WTC11 (cell line): ENCODE results near the gene FAM234A.

Source experiments
- ATF1 ChIP-seq: sonication (generic); formaldehyde crosslinking; IDR thresholded peaks from 2 replicates; pipeline ENCODE4 v1.8.1; 2023; ENCODE audit warnings: mild to moderate bottlenecking, moderate library complexity, missing genetic modification reagents
- CTCF ChIP-seq: fragments of 200-600 bp; IDR thresholded peaks from 2 replicates; pipeline ENCODE4 v1.8.0; 2022; ENCODE audit warnings: antibody characterized with exemption
- ELF4 ChIP-seq: sonication (generic); formaldehyde crosslinking; IDR thresholded peaks from 2 replicates; pipeline ENCODE4 v1.8.1; 2022; ENCODE audit warnings: low read depth, mild to moderate bottlenecking, moderate library complexity, missing genetic modification reagents
- NR2C2 ChIP-seq: sonication (generic); formaldehyde crosslinking; IDR thresholded peaks from 2 replicates; pipeline ENCODE4 v1.8.0; 2022; ENCODE audit warnings: mild to moderate bottlenecking, missing genetic modification reagents
- NR3C1 ChIP-seq: sonication (generic); formaldehyde crosslinking; conservative IDR thresholded peaks from 2 replicates; pipeline ENCODE4 v1.8.1; 2023; ENCODE audit warnings: low read depth, mild to moderate bottlenecking, missing genetic modification reagents
- TCF7 ChIP-seq: sonication (generic); formaldehyde crosslinking; IDR thresholded peaks from 2 replicates; pipeline ENCODE4 v1.8.0; 2022; ENCODE audit warnings: mild to moderate bottlenecking, low read depth, missing genetic modification reagents, moderate library complexity
- ZNF232 ChIP-seq: sonication (generic); formaldehyde crosslinking; IDR thresholded peaks from 2 replicates; pipeline ENCODE4 v1.8.0; 2022; ENCODE audit warnings: mild to moderate bottlenecking, missing genetic modification reagents
- TF ChIP-seq, protein P1 (sequence below): sonication (generic); formaldehyde crosslinking; IDR thresholded peaks from 2 replicates; pipeline ENCODE4 v1.8.0; 2022; ENCODE audit warnings: mild to moderate bottlenecking, missing genetic modification reagents
- TF ChIP-seq, protein P2 (sequence below): sonication (generic); formaldehyde crosslinking; IDR thresholded peaks from 2 replicates; pipeline ENCODE4 v1.8.0; 2023; ENCODE audit warnings: mild to moderate bottlenecking, missing genetic modification reagents
- TF ChIP-seq, protein P3 (sequence below): sonication (generic); formaldehyde crosslinking; IDR thresholded peaks from 2 replicates; pipeline ENCODE4 v1.8.0; 2022; ENCODE audit warnings: mild to moderate bottlenecking, missing genetic modification reagents

- TF ChIP-seq CTCF (no peak), NR2C2 (CRISPR knock-in tag) (no peak), ELF4 (CRISPR knock-in tag) (no peak), NR3C1 (CRISPR knock-in tag) (no peak), TCF7 (no peak), ATF1 (no peak), ZNF232 (no peak)
- TF ChIP-seq, protein P1, sequence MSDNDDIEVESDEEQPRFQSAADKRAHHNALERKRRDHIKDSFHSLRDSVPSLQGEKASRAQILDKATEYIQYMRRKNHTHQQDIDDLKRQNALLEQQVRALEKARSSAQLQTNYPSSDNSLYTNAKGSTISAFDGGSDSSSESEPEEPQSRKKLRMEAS (CRISPR knock-in tag): no peak
- TF ChIP-seq, protein P2, sequence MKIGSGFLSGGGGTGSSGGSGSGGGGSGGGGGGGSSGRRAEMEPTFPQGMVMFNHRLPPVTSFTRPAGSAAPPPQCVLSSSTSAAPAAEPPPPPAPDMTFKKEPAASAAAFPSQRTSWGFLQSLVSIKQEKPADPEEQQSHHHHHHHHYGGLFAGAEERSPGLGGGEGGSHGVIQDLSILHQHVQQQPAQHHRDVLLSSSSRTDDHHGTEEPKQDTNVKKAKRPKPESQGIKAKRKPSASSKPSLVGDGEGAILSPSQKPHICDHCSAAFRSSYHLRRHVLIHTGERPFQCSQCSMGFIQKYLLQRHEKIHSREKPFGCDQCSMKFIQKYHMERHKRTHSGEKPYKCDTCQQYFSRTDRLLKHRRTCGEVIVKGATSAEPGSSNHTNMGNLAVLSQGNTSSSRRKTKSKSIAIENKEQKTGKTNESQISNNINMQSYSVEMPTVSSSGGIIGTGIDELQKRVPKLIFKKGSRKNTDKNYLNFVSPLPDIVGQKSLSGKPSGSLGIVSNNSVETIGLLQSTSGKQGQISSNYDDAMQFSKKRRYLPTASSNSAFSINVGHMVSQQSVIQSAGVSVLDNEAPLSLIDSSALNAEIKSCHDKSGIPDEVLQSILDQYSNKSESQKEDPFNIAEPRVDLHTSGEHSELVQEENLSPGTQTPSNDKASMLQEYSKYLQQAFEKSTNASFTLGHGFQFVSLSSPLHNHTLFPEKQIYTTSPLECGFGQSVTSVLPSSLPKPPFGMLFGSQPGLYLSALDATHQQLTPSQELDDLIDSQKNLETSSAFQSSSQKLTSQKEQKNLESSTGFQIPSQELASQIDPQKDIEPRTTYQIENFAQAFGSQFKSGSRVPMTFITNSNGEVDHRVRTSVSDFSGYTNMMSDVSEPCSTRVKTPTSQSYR (CRISPR knock-in tag): no peak
- TF ChIP-seq, protein P3, sequence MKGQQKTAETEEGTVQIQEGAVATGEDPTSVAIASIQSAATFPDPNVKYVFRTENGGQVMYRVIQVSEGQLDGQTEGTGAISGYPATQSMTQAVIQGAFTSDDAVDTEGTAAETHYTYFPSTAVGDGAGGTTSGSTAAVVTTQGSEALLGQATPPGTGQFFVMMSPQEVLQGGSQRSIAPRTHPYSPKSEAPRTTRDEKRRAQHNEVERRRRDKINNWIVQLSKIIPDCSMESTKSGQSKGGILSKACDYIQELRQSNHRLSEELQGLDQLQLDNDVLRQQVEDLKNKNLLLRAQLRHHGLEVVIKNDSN (CRISPR knock-in tag): no peak
These were observed 49.8 kb downstream of the FAM234A start for GRCh38 chr16:284204-285120.
